A549 treated with ZK216348 at 1 μM for 4 hours (cell line): Measurements from ENCODE around the gene MZT2A. TPM values are rescaled to one million over a fixed set of nuclear protein-coding genes. Genes with fewer than 3 reads are reported as not detected.

Experiments
- total RNA-seq: library from RNA; stranded (reverse); fragments of 200-300 nt; extraction: Qiagen RNA extraction; gene quantifications from 5 replicates; pipeline ENCODE4 v1.2.3, GENCODE V29; 2022; ENCODE audit warnings: low read depth

The MZT2A gene
- total RNA-seq: 89.0 to 209 TPM (median 198 TPM) in 5 replicates

GRCh38 chr2:131492015-131492417 is at the start of gene MZT2A:
MZT2A (minus strand) TSS chr2:131492397; CDS start chr2:131492376, 21 bp downstream.

DNA sequence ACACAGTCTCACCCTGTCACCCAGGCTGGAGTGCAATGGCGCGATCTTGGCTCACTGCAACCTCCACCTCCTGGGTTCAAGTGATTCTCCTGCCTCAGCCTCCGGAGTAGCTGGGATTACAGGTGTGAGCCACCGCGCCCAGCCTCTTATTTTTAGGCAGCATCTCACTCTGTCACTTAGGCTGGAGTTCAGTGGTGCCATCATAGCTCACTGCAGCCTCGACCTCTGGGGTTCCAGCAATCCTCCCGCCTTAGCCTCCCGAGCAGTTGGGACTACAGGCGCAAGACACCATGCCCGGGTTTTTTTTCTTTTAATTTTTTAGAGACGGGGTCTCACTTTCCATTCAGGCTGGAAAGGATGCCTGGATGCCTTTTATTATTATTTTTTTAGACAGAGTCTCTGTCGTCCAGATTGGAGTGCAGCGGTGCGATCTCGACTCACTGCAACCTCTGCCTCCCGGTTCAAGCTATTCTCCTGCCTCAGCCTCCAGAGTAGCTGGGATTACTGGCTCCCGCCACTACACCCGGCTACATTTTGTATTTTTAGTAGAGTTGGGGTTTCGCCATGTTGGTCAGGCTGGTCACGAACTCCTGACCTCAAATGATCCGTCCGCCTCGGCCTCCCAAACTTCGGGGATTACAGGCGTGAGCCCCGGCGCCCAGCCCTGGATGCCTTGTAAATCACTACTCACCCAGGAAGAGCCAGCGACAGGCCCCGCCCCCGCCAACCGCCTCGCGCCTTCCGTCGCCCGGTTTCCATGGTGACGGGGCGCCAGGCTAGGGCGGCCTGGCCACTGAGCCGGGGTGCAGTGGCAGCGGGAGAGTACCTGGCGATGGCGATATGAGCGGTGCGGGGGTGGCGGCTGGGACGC is 35.2 kb upstream of the MZT2A start, which contains the start of gene CCDC74A:
CCDC74A (plus strand) TSS at position 758 of the 871 bp plus-strand sequence; CDS start at position 841, 83 bp downstream.

GRCh38 chr2:131475831-131476230 is 16.4 kb downstream of the MZT2A start, which contains the start of gene TUBA3D:
TUBA3D (plus strand) TSS chr2:131476119; CDS start chr2:131476200, 81 bp downstream.

Other genes with a start within 250 kb of the MZT2A start
- not detected in 5 replicates for gene RAB6D, start 128.2 kb downstream of the MZT2A start, total RNA-seq
- gene TUBA3D, start 16.3 kb downstream of the MZT2A start, total RNA-seq: 0.78 to 1.7 TPM (median 0.90 TPM) in 5 replicates
- 12.9 to 16.0 TPM (median 14.6 TPM) in 5 replicates for gene CCDC74A, start 35.5 kb upstream of the MZT2A start, total RNA-seq